GM12892 (cell line): Measurements from ENCODE around the gene RSPO4.

Experiments
- DNase-seq: peaks from one replicate; pipeline ENCODE4 v3.0.0; 2011; ENCODE audit not compliant: insufficient read length
- FAIRE-seq: peaks from 2 replicates; lab custom pipeline; 2011; peaks lifted over from hg19 to GRCh38; lab: Jason Lieb, UNC
- POLR2A ChIP-seq: IDR thresholded peaks from 2 replicates; pipeline ENCODE4 v1.6.1; 2011; ENCODE audit warnings: low read depth, low read length, control low read depth
- POLR2AphosphoS5 ChIP-seq: IDR thresholded peaks from 2 replicates; pipeline ENCODE4 v1.6.1; 2011; ENCODE audit warnings: low read depth, low read length, control low read depth
- TAF1 ChIP-seq: IDR thresholded peaks from 2 replicates; pipeline ENCODE4 v1.6.1; 2011; ENCODE audit warnings: low read depth, mild to moderate bottlenecking, control low read depth, low read length, borderline replicate concordance

Gene RSPO4

DNA sequence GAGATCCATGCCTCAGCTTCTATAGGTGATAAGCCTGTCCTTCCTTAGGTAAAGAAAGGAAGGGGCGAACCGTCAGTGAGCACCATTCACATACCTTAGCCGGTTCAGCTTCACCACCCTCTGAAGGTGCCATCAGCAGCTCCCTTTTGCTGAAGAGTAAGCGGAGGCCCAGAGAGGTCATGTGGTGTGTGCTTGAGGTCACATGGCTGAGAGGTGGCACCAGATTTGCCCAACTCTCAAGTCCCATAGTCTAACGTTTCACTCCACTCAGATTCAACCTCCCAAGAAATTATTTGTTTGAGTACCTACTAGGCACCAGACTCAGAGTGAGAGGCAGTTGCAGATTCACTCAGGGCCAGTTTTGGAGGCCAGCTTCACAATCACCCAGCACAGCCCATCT is 18.5 kb upstream of the RSPO4 start:
- TF ChIP-seq POLR2A: no peak
- no peak for TF ChIP-seq POLR2AphosphoS5
- TF ChIP-seq TAF1: no peak
- no peak for FAIRE-seq
- DNase-seq: no peak

DNA sequence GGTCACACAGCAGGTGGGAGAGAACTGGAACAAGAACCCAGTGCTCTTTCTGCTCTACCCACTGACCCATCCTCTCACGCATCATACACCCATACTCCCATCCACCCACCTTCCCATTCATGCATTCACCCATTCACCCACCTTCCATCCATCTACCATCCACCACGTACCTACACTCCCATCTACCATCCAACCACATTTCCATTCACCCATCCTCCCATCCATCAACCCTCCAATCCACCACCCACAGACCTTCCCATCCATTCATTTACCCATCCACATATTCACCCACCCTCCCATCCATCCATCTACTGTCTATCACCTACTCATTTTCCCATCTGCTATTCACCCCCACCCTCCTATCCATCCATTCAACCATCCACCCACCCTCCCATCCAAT is 17.2 kb upstream of the RSPO4 start:
- DNase-seq (no peak), FAIRE-seq (no peak)
- TF ChIP-seq POLR2AphosphoS5 (no peak), POLR2A (no peak), TAF1 (no peak)

DNA sequence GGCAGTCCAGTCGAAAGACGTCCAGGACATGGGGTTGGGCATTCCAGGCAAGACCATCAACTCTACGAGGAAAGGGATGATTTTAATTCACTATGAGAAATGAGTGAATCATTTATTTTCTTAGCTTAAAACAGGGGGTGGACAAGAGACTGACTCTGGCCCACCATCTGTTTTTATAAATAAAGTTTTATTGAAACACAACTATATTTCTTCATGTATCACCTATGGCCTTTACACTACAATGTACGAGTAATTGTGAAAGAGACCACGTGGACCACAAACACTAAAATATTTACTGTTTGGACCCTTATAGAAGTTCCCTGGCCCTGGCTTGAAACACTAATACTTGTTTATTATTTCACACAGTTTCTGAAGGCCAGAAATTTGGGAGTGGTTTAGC is 15.6 kb upstream of the RSPO4 start:
- no peak for DNase-seq
- TF ChIP-seq POLR2A: no peak
- no peak for FAIRE-seq

DNA sequence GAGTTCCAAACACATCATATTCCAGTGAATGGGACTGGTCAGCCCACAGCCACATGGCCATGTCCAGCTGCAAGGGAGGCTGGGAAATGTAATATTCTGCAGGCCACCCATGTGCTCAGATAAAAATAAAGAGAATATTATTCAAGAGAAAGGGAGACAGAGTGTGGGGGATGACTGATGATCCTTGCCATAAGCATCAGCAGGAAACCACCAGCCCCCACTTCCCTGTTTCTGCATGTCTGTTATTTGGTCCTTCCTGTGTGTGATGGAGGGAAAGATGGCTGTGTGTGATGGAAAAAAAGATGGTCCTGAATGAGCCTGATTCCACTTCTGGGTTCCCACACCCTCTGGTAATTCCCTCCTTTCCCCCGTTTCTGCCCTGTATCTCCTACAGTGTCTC is 13.1 kb upstream of the RSPO4 start:
- no peak for FAIRE-seq
- TF ChIP-seq POLR2A: no peak
- no peak for TF ChIP-seq TAF1
- no peak for TF ChIP-seq POLR2AphosphoS5
- no peak for DNase-seq

DNA sequence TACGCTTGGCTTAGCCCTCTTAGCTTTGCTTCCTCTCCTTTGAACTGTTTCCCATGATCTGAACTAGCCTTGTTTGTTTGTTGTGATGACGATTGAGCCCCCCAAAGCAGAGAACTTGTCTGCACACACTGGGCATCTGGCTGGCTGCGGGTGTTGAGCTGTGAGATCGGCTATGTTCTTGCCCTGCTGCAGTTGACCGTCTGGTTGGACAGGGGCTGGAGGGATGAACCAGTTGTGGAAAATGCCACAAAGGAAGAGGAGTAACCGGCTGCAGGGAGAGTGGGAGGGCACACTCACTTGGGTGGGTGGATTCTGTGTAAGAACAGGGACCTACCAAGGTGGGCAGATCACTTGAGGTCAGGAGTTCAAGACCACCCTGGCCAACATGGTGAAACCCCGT is 12.4 kb upstream of the RSPO4 start:
- TF ChIP-seq POLR2A: no peak
- no peak for TF ChIP-seq POLR2AphosphoS5
- TF ChIP-seq TAF1: no peak
- FAIRE-seq (no peak), DNase-seq (no peak)

DNA sequence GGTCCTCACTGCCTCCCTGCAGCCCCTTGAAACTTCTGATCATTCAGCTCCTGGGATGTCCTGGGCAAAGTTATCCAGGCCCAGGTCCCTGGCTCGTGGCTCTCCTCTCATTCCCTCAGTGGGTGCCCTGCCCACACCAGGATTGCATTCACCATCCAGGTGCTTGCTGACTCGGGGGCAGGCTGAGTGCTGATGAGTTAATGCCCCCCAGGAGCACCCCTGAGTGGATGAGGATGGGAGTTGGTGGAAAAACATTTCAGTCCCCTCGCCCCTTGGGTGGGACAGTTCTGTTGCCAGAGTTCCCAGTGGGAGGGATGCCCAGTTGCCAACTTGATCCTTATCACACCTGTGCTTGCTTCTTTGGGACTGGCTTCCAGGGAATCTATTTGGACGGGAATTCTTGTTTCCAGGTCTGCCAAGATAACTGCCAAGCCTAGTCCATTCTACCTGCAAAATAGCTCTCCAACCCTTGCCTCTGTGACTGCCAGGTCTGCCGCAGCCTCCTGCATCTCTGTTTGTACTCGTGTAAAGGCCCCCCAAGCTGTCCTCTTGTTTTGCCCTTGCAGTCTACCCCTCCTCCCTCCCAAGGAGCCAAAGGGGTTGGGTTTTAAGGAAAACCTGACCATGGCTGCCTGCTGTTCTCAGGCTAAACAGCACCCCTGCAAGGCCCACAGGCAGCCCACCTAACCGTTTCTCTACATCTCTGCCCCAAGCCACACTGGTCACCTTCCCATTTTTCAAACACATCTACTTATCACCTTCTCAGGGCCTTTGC is 11.6 kb upstream of the RSPO4 start:
- FAIRE-seq: no peak
- no peak for DNase-seq
- TF ChIP-seq POLR2AphosphoS5 (no peak), TAF1 (no peak), POLR2A (no peak)

DNA sequence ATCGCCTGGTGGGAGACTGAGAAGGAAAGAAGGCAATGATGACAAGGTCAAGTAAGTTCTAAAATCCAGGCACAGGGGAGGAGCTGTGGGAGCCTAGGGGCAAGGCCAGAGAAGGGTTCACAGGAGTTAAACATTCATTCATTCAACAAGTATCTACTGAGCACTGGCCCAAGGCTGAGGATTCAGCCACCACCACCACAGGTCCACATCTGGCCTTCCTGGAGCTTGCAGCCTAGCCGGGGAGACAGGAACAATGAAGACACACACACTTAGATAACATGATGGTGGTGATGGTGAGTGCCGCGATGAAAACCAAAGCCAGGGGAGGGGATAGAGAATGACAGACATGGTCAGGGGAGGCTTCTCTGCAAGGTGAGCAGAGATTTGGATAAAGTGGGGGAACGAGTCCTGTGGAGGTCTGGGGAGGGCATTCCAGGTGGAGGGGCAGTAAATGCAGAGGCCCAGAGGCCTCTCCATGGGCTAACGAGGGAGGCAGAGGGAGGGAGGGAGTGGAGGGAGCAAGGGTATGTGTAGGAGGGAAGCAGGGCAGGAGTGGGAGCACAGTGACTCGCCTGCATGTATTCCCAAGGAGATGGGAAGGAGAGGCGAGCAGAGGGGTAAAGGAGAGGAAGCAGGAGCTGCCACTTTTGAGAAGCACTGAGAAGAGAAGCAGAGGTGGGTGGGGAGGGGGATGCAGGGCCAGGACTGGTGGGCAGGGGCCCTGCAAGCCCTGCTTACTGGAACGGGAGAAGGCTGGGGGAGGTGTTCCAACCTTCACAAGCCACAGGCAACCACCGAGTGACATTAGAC is 10.5 kb upstream of the RSPO4 start:
- no peak for FAIRE-seq
- TF ChIP-seq POLR2A (no peak), POLR2AphosphoS5 (no peak), TAF1 (no peak)
- DNase-seq: no peak

DNA sequence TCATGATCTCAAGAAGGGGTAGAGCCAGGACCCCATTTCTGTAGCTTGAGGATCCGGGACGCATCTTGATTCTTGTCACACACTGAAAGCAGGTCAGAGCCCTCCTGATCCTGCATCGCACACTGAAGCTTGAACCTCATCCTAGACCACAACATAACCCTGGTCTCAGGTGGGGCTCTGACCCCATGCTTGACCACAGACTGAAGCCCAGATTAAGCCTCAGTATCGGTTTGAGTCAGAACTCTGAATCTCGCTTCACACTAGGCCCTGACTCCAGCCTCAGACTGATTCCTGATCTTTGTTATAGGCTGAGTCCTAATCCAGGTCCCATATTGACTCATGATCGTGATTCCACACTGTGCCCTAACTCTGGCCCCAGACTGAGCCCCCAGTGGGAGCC is 8.5 kb upstream of the RSPO4 start:
- DNase-seq (peak; percentile 44), FAIRE-seq (no peak)
- no peak for TF ChIP-seq POLR2AphosphoS5
- no peak for TF ChIP-seq TAF1
- TF ChIP-seq POLR2A: no peak

DNA sequence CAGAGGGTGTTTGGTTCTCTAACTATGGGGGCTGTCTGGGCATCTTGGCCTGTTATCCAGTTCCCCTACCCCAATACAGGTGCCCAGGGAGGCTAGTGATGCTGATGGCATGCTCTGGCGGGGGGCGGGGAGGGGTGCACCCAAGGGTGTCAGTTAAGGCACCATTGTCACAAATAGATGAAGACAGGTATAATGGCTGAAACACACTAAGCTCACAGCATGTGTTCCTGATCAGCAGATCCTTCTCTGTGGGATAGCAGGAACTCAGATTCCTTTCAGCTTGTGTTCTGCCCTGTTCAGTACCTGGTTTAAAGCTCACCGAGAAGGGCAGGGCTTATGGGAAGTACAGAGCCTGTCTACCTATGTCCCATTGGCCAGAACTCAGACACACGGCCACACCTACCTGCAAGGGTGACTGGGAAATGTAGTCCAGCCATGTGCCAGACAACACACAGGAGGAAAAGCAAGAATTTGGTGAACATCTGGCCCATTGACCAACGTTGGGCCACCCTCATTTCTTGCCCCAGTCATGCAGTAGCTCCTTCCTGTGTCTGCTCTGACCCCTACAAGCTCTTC is 3.4 kb upstream of the RSPO4 start:
- TF ChIP-seq TAF1: no peak
- TF ChIP-seq POLR2AphosphoS5: no peak
- no peak for TF ChIP-seq POLR2A
- DNase-seq (no peak), FAIRE-seq (peak; percentile 51)

DNA sequence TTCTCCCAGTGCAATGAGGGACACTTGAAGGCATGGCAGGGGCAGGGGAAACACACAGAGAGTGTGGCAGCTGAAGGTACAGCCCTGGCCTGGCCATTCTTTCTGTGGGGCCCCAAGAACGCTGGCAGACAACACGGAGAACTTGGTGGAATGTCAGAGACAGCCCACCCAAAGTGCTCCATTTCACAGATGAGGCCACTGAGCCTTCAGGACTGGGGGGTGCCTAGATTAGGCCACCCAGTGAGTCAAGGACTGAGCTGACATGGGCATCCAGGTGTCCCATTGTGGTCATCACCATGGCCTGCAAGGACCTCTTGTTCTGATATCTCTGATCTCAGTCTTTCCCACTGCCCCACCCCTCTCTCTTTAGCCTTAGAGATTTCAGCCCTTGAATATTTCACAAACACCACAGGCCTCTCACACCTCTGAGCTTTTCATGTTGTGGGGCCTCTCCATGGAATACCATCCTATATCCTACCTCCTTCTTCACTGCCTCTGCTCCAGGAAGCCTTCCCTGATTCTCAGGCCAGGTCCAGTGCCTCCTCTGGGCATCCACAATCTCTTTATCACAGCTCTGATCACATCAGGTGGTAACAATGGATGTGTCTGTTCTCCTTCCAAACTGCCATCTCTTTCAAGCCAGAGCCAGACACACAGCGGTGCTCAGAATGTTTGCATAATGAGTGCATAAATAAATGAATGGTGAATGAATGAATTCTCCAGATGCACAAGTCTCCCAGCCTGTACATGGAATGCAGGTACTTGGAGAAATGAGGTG is 2.0 kb upstream of the RSPO4 start:
- no peak for FAIRE-seq
- TF ChIP-seq POLR2A (no peak), TAF1 (no peak)

More for the DNA sequence above, 2.0 kb upstream of the RSPO4 start:
- no peak for DNase-seq
